Smooth muscle cell (in vitro differentiated cells): ENCODE results near the gene ZBTB4. TPM values are rescaled to one million over a fixed set of nuclear protein-coding genes. Genes with fewer than 3 reads are reported as not detected.

Experiments used
- DNase-seq: peaks from one replicate; lab custom pipeline; 2025; ENCODE audit not compliant: unreplicated experiment; lab: John Stamatoyannopoulos, UW
- H2AFZ ChIP-seq: fragments of 200-600 bp; sonication (generic); 2 replicates; pipeline ENCODE4 v1.6.0; 2016; ENCODE audit warnings: antibody characterized with exemption, low read depth, mild to moderate bottlenecking
- H3F3A ChIP-seq: fragments of 200-600 bp; sonication (generic); 2 replicates; pipeline ENCODE4 v1.6.0; 2017; ENCODE audit warnings: antibody characterized with exemption, low read depth
- H3K27ac ChIP-seq: fragments of 200-600 bp; sonication (generic); 2 replicates; pipeline ENCODE4 v1.5.1; 2016; ENCODE audit warnings: low read depth, mild to moderate bottlenecking
- H3K27me3 ChIP-seq: fragments of 200-600 bp; sonication (generic); 2 replicates; pipeline ENCODE4 v1.6.1; 2016; ENCODE audit warnings: low read depth, mild to moderate bottlenecking
- H3K36me3 ChIP-seq: fragments of 200-600 bp; sonication (generic); 2 replicates; pipeline ENCODE4 v1.5.1; 2016; ENCODE audit warnings: low read depth
- H3K4me1 ChIP-seq: fragments of 200-600 bp; sonication (generic); 2 replicates; pipeline ENCODE4 v1.5.1; 2016; ENCODE audit warnings: low read depth
- H3K4me2 ChIP-seq: fragments of 200-600 bp; sonication (generic); 2 replicates; pipeline ENCODE4 v1.6.0; 2016; ENCODE audit warnings: mild to moderate bottlenecking
- H3K4me3 ChIP-seq: fragments of 200-600 bp; sonication (generic); 2 replicates; pipeline ENCODE4 v1.5.1; 2016; ENCODE audit warnings: mild to moderate bottlenecking
- H3K79me2 ChIP-seq: fragments of 200-600 bp; sonication (generic); 2 replicates; pipeline ENCODE4 v1.6.0; 2016; ENCODE audit warnings: low read depth, mild to moderate bottlenecking
- H3K9ac ChIP-seq: fragments of 200-600 bp; sonication (generic); 2 replicates; pipeline ENCODE4 v1.6.0; 2016; ENCODE audit warnings: low read depth
- H3K9me3 ChIP-seq: fragments of 200-600 bp; sonication (generic); replicated peaks from 2 replicates; pipeline ENCODE4 v1.5.1; 2016; ENCODE audit warnings: low read depth
- H4K20me1 ChIP-seq: fragments of 200-600 bp; sonication (generic); 2 replicates; pipeline ENCODE4 v1.6.0; 2016; ENCODE audit warnings: low read depth
- WGBS: methylation state at CpG from one replicate; pipeline ENCODE4 v1.1.7; 2016; ENCODE audit warnings: low lambda C conversion rate; 5-methylcytosine and 5-hydroxymethylcytosine counted together
- polyA plus RNA-seq: library from polyadenylated mRNA; unstranded; fragments of >200 nt; fragmentation: Nextera tagmentation; extraction: Ambion mirVana; gene quantifications from 2 replicates; pipeline ENCODE4 v1.2.1, GENCODE V29; 2016
- total RNA-seq: library from RNA; depleted of rRNA; stranded (reverse); fragments of >200 nt; gene quantifications from 2 replicates; pipeline ENCODE4 v1.2.3, GENCODE V29; 2014
- TF ChIP-seq, protein P1 (sequence below): fragments of 200-600 bp; sonication (generic); IDR thresholded peaks from 2 replicates; pipeline ENCODE4 v1.5.1; 2017; ENCODE audit warnings: borderline replicate concordance, mild to moderate bottlenecking, antibody characterized with exemption; ENCODE audit not compliant: insufficient read depth, poor library complexity, severe bottlenecking

Gene ZBTB4
- total and polyA plus RNA-seq, 2 experiments from 2014 or later = 22.8 to 25.6 TPM

DNA sequence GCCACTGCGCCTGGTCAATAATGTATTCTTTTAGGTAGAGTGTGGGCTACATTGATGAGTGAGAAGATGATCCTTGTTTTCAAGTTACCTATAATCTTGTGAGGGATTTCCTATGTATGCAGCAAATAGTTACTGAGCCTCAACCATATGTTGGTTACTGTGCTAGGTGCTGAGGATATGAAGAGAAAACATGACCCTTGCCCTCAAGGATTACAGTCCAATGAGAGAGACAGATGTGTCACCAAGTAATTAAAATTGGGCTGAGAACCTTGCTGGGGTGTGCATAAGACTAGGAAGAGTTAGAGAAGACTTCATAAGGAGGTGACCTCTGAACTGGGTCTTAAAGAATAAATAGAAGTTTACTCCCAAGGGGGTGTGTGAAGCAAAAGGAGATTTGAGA, 12.2 kb upstream of the ZBTB4 start:
- H3K79me2 ChIP-seq = peaks cover 94% of the 10 kb centered on the region
- no peak overlapping the region for H3K4me2 ChIP-seq
- WGBS = 100% methylated on average over 1 of the region's 1 CpG
- DNase-seq = no peak
- H3K27ac ChIP-seq = no peak overlapping the region
- peaks cover 11% of the 10 kb centered on the region for H3K4me1 ChIP-seq
- no peaks in the 10 kb centered on the region for H3F3A ChIP-seq
- no peaks in the 10 kb centered on the region for H3K36me3 ChIP-seq
- H3K9ac ChIP-seq = no peak overlapping the region
- H4K20me1 ChIP-seq = peaks cover 100% of the 10 kb centered on the region
- no peaks in the 10 kb centered on the region for H3K9me3 ChIP-seq
- no peak overlapping the region for H3K4me3 ChIP-seq
- no peaks in the 10 kb centered on the region for H3K27me3 ChIP-seq
- no peak overlapping the region for H2AFZ ChIP-seq
- TF ChIP-seq, protein P1, sequence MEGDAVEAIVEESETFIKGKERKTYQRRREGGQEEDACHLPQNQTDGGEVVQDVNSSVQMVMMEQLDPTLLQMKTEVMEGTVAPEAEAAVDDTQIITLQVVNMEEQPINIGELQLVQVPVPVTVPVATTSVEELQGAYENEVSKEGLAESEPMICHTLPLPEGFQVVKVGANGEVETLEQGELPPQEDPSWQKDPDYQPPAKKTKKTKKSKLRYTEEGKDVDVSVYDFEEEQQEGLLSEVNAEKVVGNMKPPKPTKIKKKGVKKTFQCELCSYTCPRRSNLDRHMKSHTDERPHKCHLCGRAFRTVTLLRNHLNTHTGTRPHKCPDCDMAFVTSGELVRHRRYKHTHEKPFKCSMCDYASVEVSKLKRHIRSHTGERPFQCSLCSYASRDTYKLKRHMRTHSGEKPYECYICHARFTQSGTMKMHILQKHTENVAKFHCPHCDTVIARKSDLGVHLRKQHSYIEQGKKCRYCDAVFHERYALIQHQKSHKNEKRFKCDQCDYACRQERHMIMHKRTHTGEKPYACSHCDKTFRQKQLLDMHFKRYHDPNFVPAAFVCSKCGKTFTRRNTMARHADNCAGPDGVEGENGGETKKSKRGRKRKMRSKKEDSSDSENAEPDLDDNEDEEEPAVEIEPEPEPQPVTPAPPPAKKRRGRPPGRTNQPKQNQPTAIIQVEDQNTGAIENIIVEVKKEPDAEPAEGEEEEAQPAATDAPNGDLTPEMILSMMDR = no peak

GRCh38 chr17:7490144-7490543, 10.7 kb upstream of the ZBTB4 start:
- Histone ChIP-seq H3K9ac (no peak overlapping the region), H3K27ac (no peak overlapping the region), H3K4me3 (no peak overlapping the region), H3K9me3 (no peaks in the 10 kb centered on the region), H3K36me3 (no peaks in the 10 kb centered on the region), H3K4me2 (no peak overlapping the region), H3F3A (no peaks in the 10 kb centered on the region), H3K79me2 (peaks cover 100% of the 10 kb centered on the region), H4K20me1 (peaks cover 100% of the 10 kb centered on the region), H3K4me1 (peaks cover 23% of the 10 kb centered on the region), H2AFZ (no peak overlapping the region), H3K27me3 (no peaks in the 10 kb centered on the region)
- TF ChIP-seq, protein P1 = no peak
- no peak for DNase-seq
- WGBS = 90% methylated on average over 8 of the region's 8 CpGs

- TF ChIP-seq, protein P1 = no peak
- no peaks in the 10 kb centered on the region for H3F3A ChIP-seq
- DNase-seq = no peak
- H3K36me3 ChIP-seq = no peaks in the 10 kb centered on the region
- peak overlapping the region; percentile 73 for H3K4me3 ChIP-seq
- peaks cover 67% of the 10 kb centered on the region for H4K20me1 ChIP-seq
- H3K27me3 ChIP-seq = no peaks in the 10 kb centered on the region
- H3K27ac ChIP-seq = peak overlapping the region; percentile 100
- no peaks in the 10 kb centered on the region for H3K9me3 ChIP-seq
- H3K4me1 ChIP-seq = peaks cover 27% of the 10 kb centered on the region
- no peak overlapping the region for H2AFZ ChIP-seq
- WGBS = 49% methylated on average over 3 of the region's 3 CpGs
- H3K9ac ChIP-seq = no peak overlapping the region
- H3K4me2 ChIP-seq = peak overlapping the region; percentile 93
- H3K79me2 ChIP-seq = peaks cover 69% of the 10 kb centered on the region
Measured at GRCh38 chr17:7486181-7486580, 6.8 kb upstream of the ZBTB4 start.

DNA sequence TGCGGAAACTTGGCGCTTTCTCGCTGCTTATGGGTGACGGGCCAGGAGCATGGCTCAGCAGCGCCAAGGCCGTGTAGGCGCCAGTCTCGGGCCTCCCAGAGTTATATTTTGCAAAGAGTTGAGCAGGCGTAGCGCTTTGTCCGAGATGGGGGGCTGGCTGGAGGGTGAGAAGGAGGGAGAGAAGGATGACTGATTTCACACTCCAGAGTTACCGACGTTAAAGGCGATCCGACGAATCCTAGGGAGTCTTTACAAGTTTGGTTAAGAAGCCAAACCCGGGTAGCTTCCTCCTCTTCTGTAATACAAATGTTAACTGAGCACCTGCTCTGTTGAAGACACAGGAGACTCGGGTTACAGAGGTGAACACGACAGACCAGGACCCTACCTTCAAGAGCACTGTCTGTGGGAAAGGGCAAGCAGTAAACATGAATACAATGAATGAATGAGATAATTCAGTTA, 5.5 kb upstream of the ZBTB4 start:
- no peak overlapping the region for H2AFZ ChIP-seq

More for the DNA sequence above, 5.5 kb upstream of the ZBTB4 start:
- Histone ChIP-seq H3K27ac (peak overlapping the region; percentile 100), H3K36me3 (no peaks in the 10 kb centered on the region), H3K4me1 (peaks cover 30% of the 10 kb centered on the region), H3K4me3 (peak overlapping the region; percentile 73), H3K4me2 (peak overlapping the region; percentile 93), H3F3A (peaks cover 4% of the 10 kb centered on the region), H4K20me1 (peaks cover 55% of the 10 kb centered on the region), H3K9ac (peak overlapping the region; percentile 74), H3K9me3 (no peaks in the 10 kb centered on the region), H3K79me2 (peaks cover 63% of the 10 kb centered on the region), H3K27me3 (no peaks in the 10 kb centered on the region)
- DNase-seq = no peak
- TF ChIP-seq, protein P1 = no peak
- 0% methylated on average over 19 of the region's 19 CpGs for WGBS
